Sigmoid colon (tissue), 4 donors: ENCODE measurements around the gene CCDC15.

Experiments
- CTCF ChIP-seq, 4 experiments: fragments of 450-650 bp in 3 of 4; fragments of 200-600 bp in 1 of 4; IDR thresholded peaks; one replicate each; pipeline ENCODE4 v1.5.1; 2016 to 2019; ENCODE audit warnings: antibody characterized with exemption in 4 of 4, mild to moderate bottlenecking in 3 of 4, moderate library complexity in 2 of 4
- EP300 ChIP-seq, 4 donors: sonication (generic); formaldehyde crosslinking; IDR thresholded peaks; one replicate each; pipeline ENCODE4 v1.6.1; 2017; ENCODE audit warnings: antibody characterized with exemption in 4 of 4
- POLR2A ChIP-seq, 2 donors: fragments of 450-650 bp; IDR thresholded peaks; one replicate each; pipeline ENCODE4 v1.6.1; 2016; ENCODE audit warnings: antibody characterized with exemption in 2 of 2, mild to moderate bottlenecking in 2 of 2, moderate library complexity in 2 of 2

GRCh38 chr11:125082040-125082439 lies 128.0 kb downstream of the CCDC15 start:
- TF ChIP-seq CTCF (IDR thresholded peaks at IDR 0.05) (no peak), POLR2A (IDR thresholded peaks at IDR 0.05) (no peak), EP300 (IDR thresholded peaks at IDR 0.05) (no peak)
